ENCODE results near the gene STPG4.
"Not testable (repeated sequence)": the region's sequence is repeated elsewhere in the genome, so short reads cannot be mapped to it uniquely, and the experiment has no call there.

Gene STPG4

DNA sequence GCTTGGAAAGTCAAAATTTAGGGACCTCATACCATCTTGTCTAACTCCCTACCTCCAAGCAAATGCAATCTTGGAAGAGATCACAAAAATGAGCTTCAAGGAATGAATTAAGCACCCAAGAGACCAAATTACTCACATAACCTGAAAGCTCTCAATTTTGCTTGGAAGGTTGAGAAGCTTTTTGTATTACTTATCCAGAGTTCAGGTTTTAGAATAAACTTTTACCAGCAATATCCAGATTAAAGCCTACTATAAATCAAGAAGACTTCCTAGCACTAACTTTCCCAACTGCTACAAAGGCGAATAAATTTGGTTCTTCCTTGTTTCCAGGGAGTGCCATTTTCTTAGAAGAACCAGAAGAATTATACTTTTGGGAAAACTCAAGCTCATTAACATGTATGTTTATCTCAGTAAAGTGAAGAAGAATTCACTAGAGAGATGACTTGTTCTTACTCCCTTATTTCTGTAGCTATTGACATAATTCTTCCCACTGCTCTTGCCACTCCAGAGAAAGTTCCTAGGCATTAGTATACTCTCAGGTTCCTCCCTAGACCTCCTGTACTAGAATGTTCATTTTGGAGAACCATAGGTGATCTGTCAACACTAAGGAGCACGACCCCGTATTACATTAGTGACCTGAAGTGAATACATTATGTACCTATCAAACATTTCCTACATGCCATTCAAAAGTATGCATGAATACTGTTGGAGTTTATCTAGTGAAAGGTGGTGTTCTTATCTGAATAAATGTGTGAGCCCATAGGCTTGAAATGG is 18.0 kb upstream of the STPG4 start:
- DNase-seq (ENCODE audit: low spot score), result no peak

DNA sequence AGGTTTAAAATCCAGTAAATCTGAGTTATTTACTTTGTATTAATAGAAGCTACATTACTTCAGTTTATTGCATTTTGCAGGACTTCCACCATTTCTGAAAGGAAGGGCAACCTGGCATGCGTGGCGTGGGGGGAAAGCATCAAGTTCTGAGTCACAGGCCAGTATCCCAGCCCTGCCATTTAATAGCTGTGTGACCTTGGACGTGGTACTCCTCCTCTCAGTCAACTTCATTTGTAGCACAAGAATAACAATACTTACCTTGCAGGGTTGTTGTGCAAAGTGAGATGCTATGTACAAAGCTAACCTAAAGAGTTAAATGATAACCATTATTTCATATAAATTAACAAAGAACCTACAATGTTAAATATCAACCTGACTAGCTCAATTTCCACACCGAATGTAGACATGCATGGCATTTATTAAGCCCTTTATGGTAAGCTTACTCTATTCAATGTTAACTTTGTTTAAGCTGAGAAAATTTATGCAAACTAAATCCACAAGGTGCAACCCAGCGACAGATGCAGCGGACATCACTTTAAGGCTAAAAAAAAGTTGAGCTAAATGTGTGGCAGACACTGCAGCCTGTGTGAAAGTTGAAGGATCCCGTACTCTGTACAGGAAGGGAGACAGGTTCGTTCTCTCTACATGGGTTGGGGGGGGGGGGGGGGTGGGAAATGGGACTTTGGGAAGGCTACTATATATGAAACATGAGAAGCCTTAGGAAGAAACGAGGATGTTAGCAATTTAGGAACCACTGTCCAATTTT is 17.2 kb upstream of the STPG4 start:
- no peak for DNase-seq (ENCODE audit: low spot score)

DNA sequence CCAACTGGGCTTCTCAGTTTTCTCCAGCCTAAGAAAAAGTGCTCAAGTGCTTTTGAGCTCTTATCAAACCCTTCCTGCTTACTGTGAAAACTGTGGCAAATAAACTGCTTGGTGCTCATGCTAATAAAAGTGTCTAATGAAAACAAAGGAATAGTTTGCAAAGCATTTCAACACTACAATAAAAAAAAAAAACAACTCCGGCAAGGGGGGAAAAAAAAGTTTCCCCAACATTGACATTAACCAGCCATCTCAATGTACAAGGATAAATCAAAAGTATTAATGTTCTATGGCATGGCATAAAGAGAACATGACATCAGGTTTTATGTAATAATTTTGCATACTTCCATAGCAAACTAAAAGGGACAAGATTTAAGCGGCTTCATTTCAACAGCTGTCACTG is 14.7 kb upstream of the STPG4 start:
- DNase-seq (ENCODE audit: low spot score), result no peak

DNA sequence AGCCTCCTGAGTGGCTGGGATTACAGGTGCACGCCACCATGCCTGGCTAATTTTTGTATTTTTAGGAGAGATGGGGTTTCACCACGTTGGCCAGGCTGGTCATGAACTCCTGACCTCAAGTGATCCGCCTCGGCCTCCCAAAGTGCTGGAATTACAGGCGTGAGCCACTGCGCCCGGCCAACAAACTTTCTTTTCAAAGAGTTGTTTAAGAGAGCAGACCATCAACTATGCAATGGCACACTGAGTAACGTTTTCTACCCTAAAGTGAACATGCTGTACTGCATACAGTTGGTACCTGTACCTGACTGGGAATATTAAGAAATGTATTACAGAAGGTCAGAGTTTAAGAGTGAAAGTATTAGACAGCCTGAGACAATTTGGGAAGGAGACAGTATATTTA is 13.8 kb upstream of the STPG4 start:
- not testable (repeated sequence) for DNase-seq (ENCODE audit: low spot score)

DNA sequence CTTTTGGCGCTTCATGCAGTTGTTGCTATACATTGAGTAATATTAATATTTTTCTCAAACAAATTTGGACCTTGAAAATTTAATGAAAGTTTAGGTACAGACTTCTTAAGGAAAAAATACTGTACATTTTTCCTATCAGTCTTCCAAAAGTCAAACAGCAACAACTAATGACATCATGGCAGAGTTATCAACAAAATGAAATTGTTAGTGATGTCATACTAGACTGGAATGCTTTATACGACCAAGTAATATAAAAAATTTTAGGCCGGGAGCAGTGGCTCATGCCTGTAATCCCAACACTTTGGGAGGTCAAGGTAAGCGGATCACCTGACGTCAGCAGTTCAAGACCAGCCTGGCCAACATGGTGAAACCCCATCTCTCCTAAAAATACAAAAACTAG is 12.0 kb upstream of the STPG4 start:
- DNase-seq (ENCODE audit: low spot score), result no peak

DNA sequence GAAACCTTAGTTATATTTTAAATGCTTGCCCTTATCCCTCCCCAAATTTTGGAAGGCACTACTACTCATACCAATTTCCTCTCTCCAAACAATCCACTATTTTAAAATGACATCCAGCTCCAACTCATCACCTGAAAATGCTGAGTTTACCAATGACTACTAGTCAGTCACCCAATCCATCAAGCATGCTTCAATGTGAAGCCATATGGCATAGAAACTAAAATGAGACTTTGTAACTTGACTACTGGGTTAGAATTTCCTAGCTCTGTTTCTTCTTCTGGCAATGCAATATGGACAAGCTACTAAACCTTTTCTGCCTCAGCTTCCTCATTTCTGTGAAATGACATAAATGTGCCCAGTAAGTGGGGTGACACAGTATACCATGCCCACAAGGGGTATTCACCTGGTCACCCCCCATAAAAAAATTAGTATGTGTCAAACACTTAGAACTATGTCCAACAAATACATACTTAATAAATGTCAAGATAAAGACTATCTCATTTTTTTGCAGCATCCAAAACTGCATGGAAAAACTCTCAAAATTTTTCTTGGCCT is 10.0 kb upstream of the STPG4 start:
- DNase-seq (ENCODE audit: low spot score), result no peak

DNA sequence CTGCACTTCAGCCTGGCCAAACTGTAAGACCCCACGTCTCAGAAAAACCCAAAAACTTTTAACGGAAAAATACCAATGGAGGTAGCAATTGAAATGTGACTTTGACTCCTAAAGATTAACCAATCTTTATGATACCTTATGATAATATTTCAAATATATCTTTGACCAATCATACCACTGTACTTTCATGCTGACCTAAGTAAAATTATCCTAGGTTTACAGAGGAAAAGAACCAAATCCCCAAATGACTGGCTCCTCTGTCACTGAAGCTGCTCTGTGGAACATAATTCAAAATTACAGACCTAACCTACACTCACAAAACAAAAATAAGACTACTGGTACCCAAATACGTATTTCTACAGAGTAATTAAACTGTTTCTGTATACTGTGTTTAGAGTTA is 7.7 kb upstream of the STPG4 start:
- no peak for DNase-seq (ENCODE audit: low spot score)

DNA sequence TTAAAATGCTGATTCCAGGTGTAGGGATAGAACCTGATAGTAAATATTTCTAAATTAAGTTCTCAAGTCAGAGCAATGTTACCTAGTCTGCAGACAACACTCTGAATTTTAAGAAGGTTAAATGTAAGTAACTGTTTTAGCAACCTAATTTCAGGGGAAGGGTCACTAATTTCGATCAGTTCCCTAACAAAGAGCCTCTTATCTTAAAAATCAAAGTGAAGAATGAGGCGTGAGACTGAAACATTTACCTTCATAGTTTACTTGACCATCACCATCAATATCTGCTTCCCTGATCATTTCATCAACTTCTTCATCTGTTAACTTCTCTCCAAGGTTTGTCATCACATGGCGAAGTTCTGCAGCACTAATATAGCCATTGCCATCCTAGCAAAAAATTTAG is 6.4 kb upstream of the STPG4 start:
- no peak for DNase-seq (ENCODE audit: low spot score)

DNA sequence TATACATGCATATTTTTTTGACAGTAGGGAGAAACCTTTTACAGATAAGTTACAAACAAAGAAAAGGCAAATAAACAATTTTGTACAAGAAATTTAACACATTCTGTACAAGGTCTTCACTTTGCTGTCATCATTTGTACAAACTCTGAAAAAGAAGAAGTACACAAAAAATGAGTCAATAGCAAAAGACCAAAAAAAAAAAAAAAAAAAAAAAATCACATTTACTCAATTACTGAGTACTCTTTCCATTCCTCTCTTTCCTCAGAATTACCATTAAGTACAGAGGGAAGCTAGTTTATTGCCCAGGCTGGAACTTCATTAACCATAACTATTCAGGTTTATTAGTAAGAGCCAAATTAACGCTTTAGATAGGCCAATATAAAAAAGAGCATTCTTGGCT is 5.6 kb upstream of the STPG4 start:
- DNase-seq (ENCODE audit: low spot score), result no peak

DNA sequence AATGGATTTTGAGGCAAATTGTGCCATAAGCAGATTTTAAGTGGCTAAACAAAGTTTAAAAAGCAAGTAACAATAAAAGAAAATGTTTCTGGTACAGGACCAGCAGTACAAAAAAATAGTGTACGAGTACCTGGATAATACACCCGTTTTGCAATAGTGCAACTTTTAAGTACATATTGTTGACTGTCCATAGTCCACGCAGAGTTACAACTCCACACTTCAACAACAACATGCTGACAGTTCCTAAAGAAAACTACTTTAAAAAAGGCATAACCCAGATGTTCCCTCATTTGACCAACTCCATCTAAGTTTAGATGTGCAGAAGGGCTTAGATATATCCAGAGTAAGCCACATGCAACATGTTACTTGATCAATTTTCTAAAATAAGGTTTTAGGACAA is 5.1 kb upstream of the STPG4 start:
- no peak for DNase-seq (ENCODE audit: low spot score)

DNA sequence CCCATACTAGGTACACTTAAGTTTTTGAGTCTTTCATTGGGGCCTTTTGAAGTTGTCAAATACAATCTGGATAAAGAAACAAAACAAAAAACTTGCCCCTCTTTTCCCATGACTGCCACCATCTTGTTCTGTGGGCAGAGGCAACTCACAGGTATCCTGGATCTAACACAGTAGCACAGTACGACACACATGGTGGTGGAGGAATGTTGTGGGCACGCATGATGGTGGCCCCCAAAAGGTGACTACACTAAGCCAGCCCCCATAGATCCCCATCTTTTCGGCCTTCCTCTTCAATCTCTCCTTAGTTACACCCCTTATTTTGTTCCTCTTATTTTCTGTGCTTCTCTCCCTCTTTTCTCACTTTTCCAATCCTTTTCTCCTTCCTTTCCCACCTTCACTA is 4.5 kb upstream of the STPG4 start:
- no peak for DNase-seq (ENCODE audit: low spot score)

DNA sequence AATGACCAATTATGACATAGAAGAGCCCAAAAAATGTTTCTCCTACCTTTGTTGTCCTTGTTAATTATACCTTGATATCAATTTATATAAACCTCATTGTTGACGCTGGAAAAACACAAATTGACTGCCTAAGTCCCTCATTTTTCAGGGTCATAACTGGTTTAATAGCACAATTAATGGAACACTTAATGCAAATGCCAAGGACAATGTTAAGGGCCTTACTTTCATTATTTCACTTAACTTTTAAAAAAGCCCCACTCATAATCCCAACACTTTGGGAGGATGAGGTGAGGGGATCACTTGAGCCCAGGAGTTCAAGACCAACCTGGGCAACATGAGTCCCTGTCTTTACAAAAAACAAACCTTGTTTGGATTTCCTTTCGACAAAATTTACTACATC is 3.5 kb upstream of the STPG4 start:
- no peak for DNase-seq (ENCODE audit: low spot score)

DNA sequence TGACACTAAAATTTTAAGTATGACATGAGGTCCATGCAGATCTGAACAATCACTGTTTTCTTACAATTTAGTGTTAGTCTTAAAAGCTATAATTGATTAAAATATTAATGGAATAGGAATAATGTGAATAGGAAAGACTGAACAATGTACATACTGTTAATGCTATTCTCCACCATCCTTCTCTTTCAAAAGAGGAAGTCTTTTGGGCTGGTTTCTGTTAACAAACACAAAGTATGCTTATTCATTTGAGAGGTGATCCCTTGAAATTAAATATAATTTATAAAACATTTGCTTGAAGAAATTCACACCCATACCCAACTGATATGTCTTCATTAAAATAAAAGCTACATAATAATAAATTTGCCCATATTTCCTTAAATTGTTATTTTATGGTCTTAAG is 2.3 kb downstream of the STPG4 start:
- no peak for DNase-seq (ENCODE audit: low spot score)

DNA sequence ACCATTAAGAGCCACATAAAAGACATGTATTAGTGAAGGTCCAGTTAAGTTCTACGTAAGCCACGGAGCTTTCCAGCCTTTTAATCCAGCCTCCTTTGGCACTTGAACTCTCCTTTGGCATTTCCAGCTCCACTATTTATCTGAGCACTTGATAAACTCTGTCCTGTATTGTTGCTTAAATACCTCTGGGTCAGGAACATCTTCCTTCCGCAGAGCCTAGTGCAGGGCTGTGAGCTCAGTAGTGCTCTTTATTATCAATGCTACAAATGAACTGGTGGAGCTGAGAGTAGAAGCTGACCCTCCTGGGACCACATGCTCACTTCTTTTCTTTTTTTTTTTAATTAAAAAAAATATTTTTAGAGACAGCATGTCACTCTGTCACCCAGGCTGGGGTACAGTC is 4.9 kb downstream of the STPG4 start:
- no peak for DNase-seq (ENCODE audit: low spot score)

DNA sequence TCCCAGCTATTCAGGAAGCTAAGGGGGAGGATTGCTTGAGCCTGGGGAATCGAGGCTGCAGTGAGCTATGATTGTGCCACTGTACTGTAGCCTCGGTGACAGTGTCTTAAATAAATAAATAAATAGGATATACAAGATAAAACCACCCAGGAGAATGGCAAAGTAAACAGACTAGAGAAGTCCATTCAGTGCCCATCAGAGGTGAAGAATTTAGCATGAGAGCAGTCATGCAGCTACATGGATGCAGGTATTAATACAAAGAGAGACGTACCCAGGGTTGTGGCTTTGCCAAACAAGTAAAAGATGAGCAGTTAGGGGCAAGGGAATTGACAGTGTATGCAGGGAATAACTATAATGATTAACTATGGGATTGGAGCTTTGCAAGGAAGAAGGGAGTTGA is 8.1 kb downstream of the STPG4 start:
- no peak for DNase-seq (ENCODE audit: low spot score)

DNA sequence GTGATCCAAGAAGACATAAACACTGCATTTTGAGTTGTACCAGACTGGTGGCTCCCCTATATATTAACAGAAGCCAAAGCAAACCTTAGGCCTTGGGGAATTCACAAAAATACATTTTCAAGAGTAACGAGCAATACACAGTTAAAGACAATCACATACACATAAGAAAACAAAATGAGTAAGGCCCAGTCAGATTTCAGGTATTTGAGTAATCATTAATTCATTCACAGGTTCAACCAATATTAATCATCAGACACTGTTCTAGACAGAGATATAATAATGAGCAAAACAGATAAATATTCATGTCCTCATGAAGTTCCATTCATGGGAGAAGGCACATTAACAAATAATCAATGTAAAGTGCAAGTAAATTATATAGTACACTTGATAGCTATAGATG is 9.6 kb downstream of the STPG4 start:
- DNase-seq (ENCODE audit: low spot score), result no peak

DNA sequence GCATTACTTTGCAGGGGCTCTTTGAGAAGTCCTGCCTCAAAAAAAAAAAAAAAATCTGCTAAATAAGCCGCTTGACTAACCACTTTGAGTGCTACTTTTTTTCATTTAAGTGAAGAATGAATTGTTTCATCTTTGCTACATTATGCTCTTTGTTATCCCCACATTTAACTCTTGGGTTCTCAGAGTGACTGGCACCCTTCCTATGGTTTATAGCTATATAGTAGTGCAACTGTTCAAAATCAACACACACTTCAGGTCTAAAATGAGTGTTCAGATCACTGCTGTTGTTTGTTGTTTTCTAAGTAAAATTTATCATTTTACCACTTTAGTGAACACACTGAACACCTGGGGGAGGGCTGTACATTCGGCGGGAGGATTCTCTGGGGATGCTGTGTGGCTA is 13.6 kb downstream of the STPG4 start:
- DNase-seq (ENCODE audit: low spot score), result no peak

DNA sequence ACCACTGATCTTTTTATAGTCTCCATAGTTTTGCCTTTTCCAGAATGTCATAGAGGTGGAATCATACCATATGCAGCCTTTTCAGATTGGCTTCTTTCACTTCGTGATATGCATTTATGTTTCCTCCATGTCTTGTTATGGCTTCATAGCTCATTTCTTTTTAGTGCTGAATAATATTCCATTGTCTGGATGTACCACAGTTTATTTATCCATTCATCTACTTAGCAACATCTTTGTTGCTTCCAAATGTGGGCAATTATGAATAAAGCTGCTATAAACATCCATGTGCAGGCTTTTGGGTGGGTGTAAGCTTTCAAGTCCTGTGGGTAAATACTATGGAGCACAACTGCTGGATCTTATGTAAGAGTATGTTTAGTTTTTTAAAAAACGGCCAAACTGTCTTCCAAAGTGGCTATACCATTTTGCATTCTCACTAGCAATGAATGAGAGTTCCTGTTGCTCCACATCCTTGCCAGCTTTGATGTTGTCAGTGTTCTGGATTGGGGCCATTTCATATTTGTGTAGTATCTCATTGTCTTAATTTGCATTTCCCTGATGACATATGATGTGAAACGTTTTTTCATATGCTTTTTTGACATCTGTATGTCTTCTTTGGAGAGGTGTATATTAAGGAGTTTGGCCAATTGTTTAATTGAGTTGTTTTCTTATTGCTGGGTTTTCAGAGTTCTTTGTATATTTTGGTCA is 20.6 kb downstream of the STPG4 start:
- DNase-seq (ENCODE audit: low spot score), result no peak

DNA sequence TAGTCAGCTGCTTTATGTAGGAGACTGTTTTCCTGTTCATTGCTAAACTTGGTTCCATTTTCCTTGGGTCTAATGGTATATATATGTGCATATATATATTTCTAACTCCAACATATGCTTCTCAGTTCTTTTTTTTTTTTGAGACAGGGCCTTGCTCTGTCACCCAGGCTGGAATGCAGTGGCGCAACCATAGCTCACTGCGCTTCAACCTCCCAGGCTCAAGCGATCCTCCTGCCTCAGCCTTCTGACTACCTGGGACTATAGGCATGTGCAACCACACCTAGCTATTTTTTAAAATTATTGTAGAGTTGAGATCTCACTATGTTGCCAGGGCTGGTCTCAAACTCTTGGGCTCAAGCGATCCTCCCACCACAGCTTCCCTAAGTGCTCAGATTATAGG is 22.1 kb downstream of the STPG4 start:
- no peak for DNase-seq (ENCODE audit: low spot score)

DNA sequence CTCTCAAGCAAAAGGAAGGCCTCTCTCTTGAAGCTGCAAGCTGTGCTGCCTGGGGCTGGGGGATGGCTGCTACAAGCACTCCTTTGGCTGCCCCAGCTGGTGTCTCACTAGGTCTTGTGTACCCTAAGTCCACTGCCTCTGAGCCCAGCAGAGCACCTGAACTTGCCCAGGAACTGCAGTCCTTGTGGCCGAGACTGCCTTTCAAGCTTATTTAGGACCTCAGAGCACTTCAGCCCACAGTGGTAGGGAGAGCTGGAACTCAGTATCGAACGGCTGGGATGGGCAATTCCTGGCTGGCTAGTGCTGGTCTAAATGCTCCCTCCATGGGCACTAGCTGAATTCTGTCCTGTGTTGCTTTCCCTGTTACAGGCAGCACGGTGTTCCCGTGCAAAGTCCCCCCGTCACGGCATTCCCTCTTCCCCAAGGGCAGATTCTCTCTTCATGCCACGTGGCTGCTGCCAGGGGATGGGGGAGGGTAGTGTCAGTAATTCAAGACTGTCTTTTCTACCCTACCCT is 25.9 kb downstream of the STPG4 start:
- no peak for DNase-seq (ENCODE audit: low spot score)

DNA sequence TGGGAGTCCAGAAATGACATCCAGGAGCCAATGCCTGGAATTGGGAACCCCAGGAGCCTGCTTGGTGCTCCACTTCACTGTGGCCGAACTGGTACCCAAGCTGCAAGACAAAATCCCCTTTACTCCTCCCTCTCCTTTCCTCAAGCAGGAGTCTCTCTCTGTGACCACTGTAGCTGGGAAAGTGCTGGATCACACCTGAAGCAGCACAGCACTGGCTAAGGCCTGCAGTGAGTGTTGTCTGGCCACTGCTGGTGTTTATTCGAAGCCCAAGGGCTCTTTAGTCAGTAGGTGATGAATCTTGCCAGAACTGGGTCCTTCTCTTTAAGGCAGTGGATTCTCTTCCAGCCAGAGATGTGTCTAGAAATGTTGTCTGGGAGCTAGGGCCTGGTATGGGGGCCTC is 26.4 kb downstream of the STPG4 start:
- DNase-seq (ENCODE audit: low spot score), result no peak

DNA sequence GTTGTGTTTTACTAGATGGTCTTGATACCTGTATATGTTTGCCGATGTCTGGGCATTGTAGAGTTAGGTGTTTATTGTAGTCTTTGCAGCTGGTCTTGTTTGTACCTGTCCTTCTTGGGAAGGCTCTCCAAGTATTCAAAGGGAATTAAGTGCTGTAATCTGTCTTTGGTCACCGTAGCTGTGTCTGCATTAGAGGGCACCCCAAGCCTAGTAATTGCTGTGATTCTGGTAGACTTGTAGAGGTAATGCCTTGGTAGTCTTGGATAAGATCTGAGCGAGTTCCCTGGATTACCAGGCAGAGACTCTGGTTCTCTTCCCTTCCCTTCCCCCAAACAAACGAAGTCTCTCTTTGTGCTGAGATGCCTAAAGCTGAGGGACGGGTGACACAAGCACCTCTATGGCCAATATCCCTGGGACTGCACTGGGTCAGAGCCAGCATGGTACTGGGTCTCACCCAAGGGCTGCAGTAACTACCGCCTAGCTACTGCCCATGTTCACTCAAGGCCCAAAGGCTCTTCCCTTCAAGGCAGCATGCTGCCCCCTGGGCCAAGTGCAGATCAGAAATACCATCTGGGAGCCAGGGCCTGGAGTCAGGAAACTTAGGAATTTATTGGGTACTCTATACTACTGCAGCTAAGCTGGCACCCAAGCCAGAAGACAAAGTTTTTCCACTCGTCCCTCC is 27.1 kb downstream of the STPG4 start:
- no peak for DNase-seq (ENCODE audit: low spot score)

Measured in LoVo (cell line).